K562 (cell line): Measurements from ENCODE around the gene FGFRL1. TPM values are rescaled to one million over a fixed set of nuclear protein-coding genes. Genes with fewer than 3 reads are reported as not detected.
A peak's percentile ranks its signal among the peaks of the same experiment; 100 is the strongest.

Source experiments
- CBFB ChIP-seq: sonication (generic); formaldehyde crosslinking; IDR thresholded peaks from 2 replicates; pipeline ENCODE4 v1.4.0; 2020; ENCODE audit warnings: mild to moderate bottlenecking, missing genetic modification reagents
- CEBPG ChIP-seq, 3 experiments: fragments of 200-800 bp in 1 of 3; sonication (Bioruptor generic) in 1 of 3; sonication (generic) in 1 of 3; formaldehyde crosslinking in 1 of 3; IDR thresholded peaks in 2 of 3; conservative IDR thresholded peaks in 1 of 3; 2 replicates each; pipeline versions ENCODE4 v1.6.1 to v1.8.0; 2016 to 2022; ENCODE audit warnings: missing compliant biosample characterization in 2 of 3, missing genetic modification characterization in 2 of 3, mild to moderate bottlenecking in 1 of 3, missing genetic modification reagents in 1 of 3
- DACH1 ChIP-seq: fragments of 450-650 bp; IDR thresholded peaks from 2 replicates; pipeline ENCODE4 v1.6.1; 2018; ENCODE audit not compliant: partially characterized antibody
- GABPB2 ChIP-seq: fragments of 250-450 bp; sonication (Bioruptor Pico); conservative IDR thresholded peaks from 2 replicates; pipeline ENCODE4 v1.5.1; 2021; ENCODE audit warnings: mild to moderate bottlenecking
- GMEB1 ChIP-seq: fragments of 250-450 bp; sonication (Bioruptor Pico); IDR thresholded peaks from 2 replicates; pipeline ENCODE4 v1.4.0; 2020; ENCODE audit warnings: mild to moderate bottlenecking
- IRF9 ChIP-seq: fragments of 450-650 bp; IDR thresholded peaks from 2 replicates; pipeline ENCODE4 v1.6.1; 2016; ENCODE audit warnings: missing biosample characterization, missing genetic modification characterization
- MAFG ChIP-seq: fragments of 450-650 bp; conservative IDR thresholded peaks from 2 replicates; pipeline ENCODE4 v1.6.1; 2016; ENCODE audit warnings: missing genetic modification characterization, missing compliant biosample characterization
- NR2F6 ChIP-seq: fragments of 450-650 bp; formaldehyde crosslinking; IDR thresholded peaks from 2 replicates; pipeline ENCODE4 v1.4.0; 2020; ENCODE audit warnings: mild to moderate bottlenecking
- PBX2 ChIP-seq, 2 experiments: IDR thresholded peaks in 1 of 2; conservative IDR thresholded peaks in 1 of 2; 2 replicates each; pipeline ENCODE4 v1.6.1; 2016; ENCODE audit warnings: low read depth in 2 of 2, mild to moderate bottlenecking in 1 of 2, missing compliant biosample characterization in 1 of 2, missing genetic modification characterization in 1 of 2, moderate library complexity in 1 of 2
- PHF20 ChIP-seq: fragments of 450-650 bp; IDR thresholded peaks from 2 replicates; pipeline ENCODE4 v1.6.1; 2018; ENCODE audit not compliant: partially characterized antibody
- PTBP1 ChIP-seq: fragments of 200-400 bp; formaldehyde crosslinking; IDR thresholded peaks from 2 replicates; pipeline ENCODE4 v1.6.1; 2017; ENCODE audit warnings: low read depth, low read length
- SNAPC5 ChIP-seq: fragments of 250-450 bp; sonication (Bioruptor Pico); IDR thresholded peaks from 2 replicates; pipeline ENCODE4 v1.8.0; 2021; ENCODE audit warnings: moderate library complexity, mild to moderate bottlenecking, inconsistent platforms
- STAT5A ChIP-seq: IDR thresholded peaks from 2 replicates; pipeline ENCODE4 v1.6.1; 2012; ENCODE audit warnings: low read length, inconsistent platforms, borderline replicate concordance
- TRIM24 ChIP-seq, 2 experiments: fragments of 450-650 bp; IDR thresholded peaks; 2 replicates each; pipeline ENCODE4 v1.6.1; 2016
- ZBTB2 ChIP-seq: fragments of 450-650 bp; IDR thresholded peaks from 2 replicates; pipeline ENCODE4 v1.6.1; 2016; ENCODE audit warnings: antibody characterized with exemption
- ZNF232 ChIP-seq: sonication (generic); formaldehyde crosslinking; IDR thresholded peaks from 2 replicates; pipeline ENCODE4 v1.8.0; 2022; ENCODE audit warnings: mild to moderate bottlenecking, missing genetic modification reagents
- ZNF316 ChIP-seq: fragments of 450-650 bp; IDR thresholded peaks from 2 replicates; pipeline ENCODE4 v1.6.1; 2016
- ZNF584 ChIP-seq: fragments of 200-800 bp; sonication (Bioruptor generic); IDR thresholded peaks from 2 replicates; pipeline ENCODE4 v1.6.1; 2016; ENCODE audit warnings: low read depth, mild to moderate bottlenecking, missing genetic modification characterization, missing compliant biosample characterization
- ZNF644 ChIP-seq: fragments of 200-800 bp; sonication (Bioruptor generic); IDR thresholded peaks from 2 replicates; pipeline ENCODE4 v1.6.1; 2016; ENCODE audit warnings: low read depth, missing genetic modification characterization, missing compliant biosample characterization
- polyA plus RNA-seq, 8 experiments: library from polyadenylated mRNA; depleted of rRNA in 4 of 8; stranded (reverse) in 5 of 8; unstranded in 3 of 8; fragments of >200 nt; fragmentation: Nextera tagmentation in 2 of 8; fragmentation: Illumina TruSeq in 1 of 8; extraction: Ambion mirVana in 2 of 8; extraction: Trizol in 1 of 8; gene quantifications; 2 replicates each; pipeline versions ENCODE4 v1.2.1 to v1.2.3, GENCODE V29; 2011 to 2014; ENCODE audit warnings: inconsistent platforms in 1 of 8, missing spikeins in 1 of 8
- total RNA-seq, 7 experiments: library from RNA; depleted of rRNA in 6 of 7; stranded (reverse); fragments of >200 nt in 6 of 7; fragmentation: Illumina TruSeq in 2 of 7; extraction: Trizol in 2 of 7; gene quantifications; 2 replicates each; pipeline versions ENCODE4 v1.2.1 to v1.2.3, GENCODE V29; 2011 to 2021; ENCODE audit warnings: low replicate concordance in 1 of 7

The FGFRL1 gene
- total and polyA plus RNA-seq, 9 of the 15 experiments (the other 6 are each of a cell fraction or from before 2014, with no cell fraction given) = 0.34 to 49.9 (median 14.6) TPM

DNA sequence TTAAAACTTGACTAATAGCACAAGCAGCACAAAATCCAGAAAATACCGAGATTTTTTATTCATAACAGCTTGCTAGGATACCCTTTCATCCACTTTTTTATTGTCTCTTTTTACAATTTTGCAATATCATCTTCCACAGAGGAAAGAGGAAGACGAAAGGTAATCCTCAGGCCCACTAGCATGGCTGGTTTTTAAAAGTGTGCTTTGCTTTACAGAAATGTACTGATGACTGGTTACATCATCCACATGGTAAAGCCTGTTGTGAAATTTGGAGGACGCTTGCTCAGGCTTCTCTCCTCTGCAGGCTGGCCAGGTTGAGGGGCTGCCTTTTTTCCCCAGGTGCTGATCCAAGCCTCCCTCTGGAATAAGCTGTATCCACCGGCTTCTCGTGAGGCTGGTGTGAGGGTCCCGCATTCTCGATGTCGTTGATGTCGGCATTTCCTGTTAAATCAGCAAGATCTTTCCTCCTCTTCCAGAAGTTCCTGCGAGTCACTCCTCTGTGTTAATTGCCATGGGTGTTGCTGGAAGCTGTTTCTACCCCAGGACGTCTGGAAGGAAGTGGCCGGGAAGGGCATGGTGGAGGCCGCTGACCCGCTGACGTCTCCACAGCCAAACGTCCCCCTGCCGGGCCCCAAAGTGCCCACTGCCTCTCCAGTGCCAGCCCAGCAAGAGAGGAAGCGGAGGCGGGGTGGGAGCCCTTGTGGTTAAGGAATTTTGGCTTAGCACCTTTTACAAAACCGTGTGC, 32.3 kb upstream of the FGFRL1 start (continued):
- TF ChIP-seq ZNF584 (CRISPR knock-in tag) (peak; percentile 47; the same call in 1 of the 2 replicates), GABPB2 (CRISPR knock-in tag) (no peak), NR2F6 (CRISPR knock-in tag) (no peak), ZNF644 (tag) (no peak), PTBP1 (no peak), ZNF316 (peak; percentile 16; the same call in 1 of the 2 replicates), GMEB1 (CRISPR knock-in tag) (no peak), CEBPG (CRISPR knock-in tag; IDR thresholded peaks at IDR 0.05) (peak; percentile 85), CEBPG (tag; conservative IDR thresholded peaks at IDR 0.05 in 1 of 2, IDR thresholded peaks at IDR 0.05 in 1 of 2) (peak; percentile 91 to 94), MAFG (peak; percentile 37; the same call in 1 of the 2 replicates), SNAPC5 (CRISPR knock-in tag) (no peak), IRF9 (0 out of 2 replicates have a peak, but pooled peaks have one; percentile 17), PHF20 (no peak), PBX2 (CRISPR knock-in tag; IDR thresholded peaks at IDR 0.05; ENCODE audit: low read depth) (no peak), PBX2 (tag; conservative IDR thresholded peaks at IDR 0.05; ENCODE audit: low read depth) (no peak), ZBTB2 (no peak), TRIM24 (IDR thresholded peaks at IDR 0.05) (peak in 1 of 2 experiments; percentile 23; a peak in 1 of 4 replicates), ZNF232 (no peak), DACH1 (no peak), CBFB (CRISPR knock-in tag) (no peak), STAT5A (no peak)
